NCI-H524 (cell line): ENCODE measurements around the gene TFG.

ENCODE experiments used
- DNase-seq, 2 experiments: peaks; one replicate each; lab custom pipeline; 2025; lab: John Stamatoyannopoulos, UW

TFG gene

DNA sequence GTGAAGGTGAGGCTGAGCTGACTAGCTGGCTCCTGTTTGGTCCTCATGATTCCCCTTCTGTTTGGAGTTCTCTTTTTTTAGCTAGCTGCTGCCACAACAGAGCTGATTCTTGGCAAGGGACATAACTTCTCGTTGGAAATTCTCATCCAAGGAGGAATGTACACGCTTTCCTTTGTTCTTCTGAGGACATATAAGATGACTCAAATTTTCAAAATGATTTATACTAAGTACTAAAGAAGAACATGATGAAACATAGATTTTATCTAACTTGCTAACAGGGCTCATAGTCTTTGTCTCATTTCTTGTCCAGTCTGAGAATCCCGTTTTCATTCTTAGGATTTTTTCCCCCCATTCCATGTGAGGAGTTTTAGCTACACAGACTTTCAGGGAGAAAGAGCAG is 2.9 kb upstream of the TFG start:
- DNase-seq, result no peak

DNA sequence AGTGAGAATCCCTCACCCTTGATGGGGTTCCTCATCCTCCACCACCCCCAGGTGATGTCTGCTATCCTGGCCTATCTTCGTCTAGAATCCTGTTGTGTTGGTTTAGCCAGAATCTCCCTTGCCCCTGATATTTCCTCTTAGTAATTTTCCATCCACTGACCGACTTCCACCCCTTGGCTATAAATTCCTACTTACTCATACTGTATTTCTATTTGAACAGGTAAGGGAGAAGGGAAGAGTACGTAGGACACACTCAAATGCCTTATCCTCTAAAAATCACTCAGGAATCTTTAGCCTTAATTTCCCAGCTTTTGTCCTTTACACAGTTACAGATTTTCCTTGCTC is 678 bp upstream of the TFG start:
- no peak for DNase-seq

DNA sequence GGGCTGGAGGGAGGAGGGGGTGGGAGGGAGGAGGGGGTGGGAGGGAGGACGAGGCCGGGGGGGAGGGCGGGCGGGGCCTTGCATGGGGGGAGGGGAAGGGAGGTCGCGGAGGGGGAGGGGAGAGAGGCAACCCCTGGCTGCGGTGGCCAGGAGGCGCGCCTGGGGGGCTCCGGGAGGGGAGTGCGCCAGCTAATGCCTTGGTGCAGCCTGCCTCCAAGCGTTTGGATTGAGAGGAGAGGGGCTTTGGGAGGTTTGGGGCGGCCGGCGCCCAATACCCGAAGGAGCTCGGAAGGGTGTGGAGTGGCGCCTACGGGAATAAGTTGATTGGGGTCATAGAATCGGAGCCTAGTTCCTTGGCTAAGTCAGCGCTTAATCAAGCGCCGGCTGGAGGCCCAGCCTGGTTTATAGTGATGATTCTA is 557 bp downstream of the TFG start:
- DNase-seq, result peak; percentile 56 to 77

DNA sequence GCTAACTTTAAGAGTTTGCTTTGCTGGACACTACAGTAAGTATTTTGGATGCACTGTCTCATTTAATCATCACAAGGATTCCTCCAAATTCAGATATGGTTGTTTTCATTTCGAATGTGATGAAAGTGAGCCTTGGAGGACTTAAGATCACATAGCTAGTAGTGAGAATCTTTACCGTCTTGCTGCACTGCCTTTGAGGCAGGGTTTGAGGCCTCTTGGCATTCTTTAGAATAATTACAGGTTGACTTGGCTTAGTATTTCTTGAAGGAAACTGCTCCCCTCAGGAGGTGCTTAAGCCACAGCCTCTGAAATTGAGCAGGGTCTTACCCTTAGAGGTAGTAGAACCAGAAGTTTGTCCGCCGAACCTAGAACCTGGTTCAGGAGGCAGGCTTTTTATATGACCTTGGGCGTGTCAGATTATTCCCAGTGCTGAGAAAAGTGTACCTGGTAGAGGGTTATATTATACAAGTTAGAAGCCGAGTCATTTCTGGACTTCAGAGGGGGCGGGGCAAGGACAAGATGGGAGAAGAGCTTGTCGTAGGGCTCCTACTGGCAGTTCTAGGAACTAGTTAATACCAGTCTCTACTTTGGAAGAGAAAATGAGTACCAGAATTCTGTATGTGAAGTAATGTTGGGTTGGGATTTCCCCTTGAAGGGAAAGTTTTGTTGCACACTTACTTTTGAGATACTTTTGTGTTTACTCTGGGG is 1.1 kb downstream of the TFG start:
- DNase-seq, result peak in 1 of 2 experiments; percentile 44

DNA sequence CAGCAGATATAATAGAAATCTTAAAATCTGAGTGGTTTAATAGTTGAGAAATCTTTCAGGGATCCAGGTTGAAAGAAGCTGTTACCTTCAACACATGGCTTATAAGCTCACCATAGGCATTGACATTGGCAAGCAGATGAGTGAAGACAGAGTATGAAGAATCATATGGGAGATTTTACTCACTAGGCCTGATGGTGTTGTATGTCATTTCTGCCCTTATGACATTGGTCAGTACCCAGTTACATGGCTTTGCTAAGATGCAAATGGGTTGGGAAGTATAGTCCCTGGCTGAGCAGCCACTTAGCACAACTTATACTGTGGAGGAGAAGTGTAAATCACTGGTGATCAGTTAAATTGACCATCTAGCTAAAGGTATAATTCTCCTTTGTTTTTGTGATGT is 5.9 kb downstream of the TFG start:
- DNase-seq, result no peak

DNA sequence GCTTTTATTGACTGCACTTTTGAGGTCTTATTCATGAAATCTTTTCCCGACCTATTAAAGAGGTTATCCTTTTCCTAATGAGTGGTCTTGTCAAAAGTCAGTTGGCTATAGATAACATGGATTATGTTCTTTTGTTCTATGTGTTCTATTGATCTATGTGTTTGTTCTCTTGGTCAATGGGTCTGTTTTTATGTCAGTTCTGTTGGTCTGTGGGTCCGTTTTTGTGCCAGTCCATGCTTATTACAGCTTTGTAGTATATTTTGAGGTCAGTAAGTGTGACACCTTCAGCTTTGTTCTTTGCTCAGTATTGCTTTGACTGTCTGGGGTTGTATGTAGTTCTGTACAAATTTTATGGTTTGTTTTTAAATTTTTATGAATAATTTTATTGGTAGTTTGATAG is 7.8 kb downstream of the TFG start:
- no peak for DNase-seq

DNA sequence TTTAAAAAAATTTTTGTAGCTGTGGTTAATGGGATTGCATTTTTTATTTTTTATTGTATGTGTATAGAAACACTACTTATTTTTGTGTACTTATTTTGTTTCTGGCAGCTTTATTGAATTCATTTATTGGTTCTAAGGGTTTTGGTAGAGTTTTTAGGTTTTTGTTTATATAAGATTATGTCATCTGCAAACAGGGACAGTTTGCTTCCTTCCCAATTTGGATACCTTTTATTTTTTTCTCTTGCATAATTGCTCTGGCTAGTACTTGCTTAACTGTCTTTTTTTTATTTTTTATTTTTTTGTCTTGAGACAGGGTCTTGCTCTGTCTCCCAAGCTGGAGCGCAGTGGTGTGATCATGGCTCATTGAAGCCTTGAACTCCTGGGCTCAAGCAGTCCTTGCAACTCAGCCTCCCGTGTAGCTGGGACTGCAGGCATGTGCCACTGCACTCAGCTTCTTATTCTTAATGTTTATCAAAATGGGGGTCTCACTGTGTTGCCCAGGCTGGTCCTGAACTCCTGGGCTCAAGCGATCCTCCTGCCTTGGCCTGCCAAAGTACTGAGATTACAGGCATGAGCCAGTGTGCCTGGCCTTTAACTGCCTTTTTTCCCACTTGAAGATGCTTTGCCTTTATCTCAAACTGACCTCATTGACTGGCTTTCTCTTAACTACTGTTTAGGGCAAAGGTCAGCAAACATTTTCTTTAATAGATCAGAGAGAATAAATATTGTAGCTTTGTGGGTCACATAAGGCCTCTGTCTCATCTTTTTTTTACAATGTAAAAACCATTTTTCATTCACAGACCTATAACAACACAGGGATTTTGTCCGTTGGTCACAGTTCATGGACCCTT is 8.6 kb downstream of the TFG start:
- no peak for DNase-seq

DNA sequence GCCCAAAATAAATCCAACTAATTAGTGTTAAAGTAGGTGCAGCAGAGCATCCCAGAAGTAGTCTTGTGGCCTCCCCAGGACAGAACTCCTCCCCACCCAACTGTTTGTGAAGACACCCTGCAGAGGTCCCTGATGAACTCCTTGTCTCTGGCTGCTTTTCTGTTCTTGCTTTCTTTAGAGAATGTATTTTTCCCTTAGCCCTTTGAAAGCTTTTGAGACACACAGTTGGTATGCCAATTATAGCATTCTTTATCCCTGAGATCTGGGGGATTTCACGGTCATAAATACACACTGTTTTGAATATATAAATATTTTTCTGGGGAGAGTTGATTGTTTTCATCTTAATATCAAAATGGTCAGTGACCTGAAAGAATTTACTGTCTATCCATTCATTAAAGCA is 9.8 kb downstream of the TFG start:
- no peak for DNase-seq

DNA sequence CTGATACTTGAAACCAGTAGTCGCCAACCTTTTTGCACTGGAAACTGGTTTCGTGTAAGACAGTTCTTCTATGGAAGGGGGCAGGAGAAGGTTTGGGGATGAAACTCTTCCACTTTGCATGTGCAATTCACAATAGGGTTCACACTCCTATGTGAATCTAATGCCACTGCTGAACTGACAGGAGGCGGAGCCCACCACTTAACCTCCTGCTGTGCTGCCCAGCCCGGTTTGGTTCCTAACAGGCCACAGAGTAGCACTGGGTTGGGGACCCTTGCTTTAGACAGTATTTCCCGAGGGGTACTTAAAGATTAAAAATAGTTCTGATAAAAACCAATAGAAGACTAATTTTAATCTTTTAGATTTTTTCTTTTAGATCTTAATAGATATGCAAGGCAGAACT is 11.1 kb downstream of the TFG start:
- peak in 1 of 2 experiments; percentile 12 for DNase-seq

DNA sequence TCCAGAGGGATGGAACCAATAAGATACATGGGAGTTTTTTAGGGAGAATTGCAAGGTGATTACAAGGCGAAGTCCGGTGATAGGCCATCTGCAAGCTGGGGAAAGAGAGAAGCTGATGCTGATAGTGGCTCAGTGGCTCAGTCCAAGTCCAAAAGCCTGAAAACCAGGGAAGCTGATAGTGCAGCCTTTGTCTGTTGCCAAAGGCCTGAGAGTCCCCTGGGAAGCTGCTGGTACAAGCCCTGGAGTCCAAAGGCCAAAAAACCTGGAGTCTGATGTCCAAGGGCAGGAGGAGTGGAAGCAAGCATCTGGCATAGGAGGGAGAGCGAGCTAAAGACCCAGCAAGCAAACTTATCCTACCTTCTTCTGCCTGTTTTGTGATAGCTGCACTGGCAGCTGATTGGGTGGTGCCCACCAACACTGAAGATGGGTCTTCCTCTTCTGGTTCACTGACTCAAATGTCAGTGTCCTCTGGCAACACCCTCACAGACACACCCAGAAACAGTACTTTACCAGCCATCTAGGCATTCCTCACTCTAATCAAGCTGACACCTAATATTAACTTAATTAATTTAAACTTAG is 16.7 kb downstream of the TFG start:
- DNase-seq, result no peak

DNA sequence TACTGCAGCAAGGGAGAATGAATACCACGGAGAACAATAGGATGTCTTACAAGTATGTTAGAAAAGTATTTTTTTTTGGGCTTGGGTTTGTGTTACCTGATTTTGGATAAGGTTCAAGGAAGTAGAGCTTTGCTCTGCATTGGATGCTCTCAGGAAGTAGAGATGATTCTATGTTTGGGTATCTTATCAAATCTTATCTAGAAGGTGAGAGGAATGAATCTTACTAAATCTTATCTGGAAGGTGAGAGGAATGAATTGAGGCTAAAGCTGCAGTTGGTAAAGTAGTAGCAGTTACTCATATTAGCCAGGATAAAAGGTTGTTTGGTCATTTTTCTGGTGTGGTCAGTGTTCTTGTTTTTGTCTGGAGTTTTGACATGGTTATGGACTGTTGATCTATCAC is 17.4 kb downstream of the TFG start:
- DNase-seq, result no peak

DNA sequence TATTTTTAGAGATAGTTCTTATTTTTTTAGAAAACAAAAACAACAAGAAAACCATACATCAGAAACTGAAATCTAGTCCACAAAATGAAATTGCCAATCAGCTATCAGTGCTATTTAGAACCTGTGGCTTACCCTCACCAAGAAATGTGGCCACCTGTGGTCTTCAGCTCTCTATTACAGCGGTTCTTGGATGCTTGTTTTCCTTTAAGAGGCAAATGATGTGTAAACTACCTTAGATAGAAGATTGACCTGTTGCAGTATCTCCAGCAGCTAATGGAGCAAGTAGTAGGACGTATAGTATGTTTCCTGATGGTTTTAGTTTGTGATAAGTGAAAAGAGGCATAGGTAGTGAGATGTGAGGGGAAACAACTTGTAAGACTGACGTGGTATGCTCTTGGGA is 21.2 kb downstream of the TFG start:
- DNase-seq, result no peak

DNA sequence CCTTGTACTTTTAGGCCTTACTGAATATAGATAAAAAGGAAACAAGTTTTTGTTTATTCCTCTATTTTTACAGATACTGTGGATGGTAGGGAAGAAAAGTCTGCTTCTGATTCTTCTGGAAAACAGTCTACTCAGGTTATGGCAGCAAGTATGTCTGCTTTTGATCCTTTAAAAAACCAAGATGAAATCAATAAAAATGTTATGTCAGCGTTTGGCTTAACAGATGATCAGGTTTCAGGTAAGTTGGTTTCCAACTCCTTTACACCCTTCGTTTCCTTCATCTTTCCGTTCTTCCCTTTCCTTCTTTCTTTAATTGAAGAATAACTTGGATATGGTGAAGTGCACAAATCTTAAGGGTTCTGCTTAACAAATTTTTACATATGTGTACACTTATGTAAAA is 23.1 kb downstream of the TFG start:
- no peak for DNase-seq

DNA sequence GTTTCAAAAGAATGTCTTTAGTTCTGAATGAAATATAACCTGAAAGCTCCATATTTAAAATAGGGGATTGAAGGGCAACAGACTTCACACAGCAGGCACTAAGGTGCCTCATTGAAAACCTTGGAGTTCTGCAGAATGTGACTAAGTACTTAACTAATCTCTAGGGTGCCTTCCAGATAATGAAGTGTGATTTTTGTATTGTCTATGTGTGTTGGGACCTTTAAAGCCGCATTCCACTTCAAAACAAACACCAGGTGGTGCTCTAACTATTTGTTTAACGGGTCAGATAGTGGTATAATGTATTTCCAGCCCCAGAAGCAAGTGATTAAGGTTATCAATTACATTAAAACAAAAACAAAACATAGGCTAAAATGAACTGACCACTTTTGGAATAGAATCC is 28.0 kb downstream of the TFG start:
- DNase-seq, result peak; percentile 16 to 80

DNA sequence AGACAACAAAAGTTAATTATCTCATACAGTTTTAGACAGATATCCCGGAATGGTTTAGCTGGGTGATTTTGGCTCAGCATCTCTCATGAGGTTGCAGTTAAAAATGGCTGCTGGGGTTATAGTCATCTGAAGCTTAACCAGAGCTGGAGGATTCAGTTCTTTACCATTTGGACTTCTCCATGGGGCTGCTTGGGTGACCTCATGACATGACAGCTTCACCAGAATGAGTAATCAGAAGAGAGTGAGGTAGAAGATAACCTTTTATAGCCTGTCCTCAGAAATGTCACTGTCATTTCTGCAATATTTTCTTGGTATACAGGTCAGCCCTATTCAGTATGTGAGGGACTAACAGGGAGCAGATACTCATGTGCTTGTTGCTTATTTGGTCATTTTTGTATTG is 30.9 kb downstream of the TFG start:
- DNase-seq, result no peak

DNA sequence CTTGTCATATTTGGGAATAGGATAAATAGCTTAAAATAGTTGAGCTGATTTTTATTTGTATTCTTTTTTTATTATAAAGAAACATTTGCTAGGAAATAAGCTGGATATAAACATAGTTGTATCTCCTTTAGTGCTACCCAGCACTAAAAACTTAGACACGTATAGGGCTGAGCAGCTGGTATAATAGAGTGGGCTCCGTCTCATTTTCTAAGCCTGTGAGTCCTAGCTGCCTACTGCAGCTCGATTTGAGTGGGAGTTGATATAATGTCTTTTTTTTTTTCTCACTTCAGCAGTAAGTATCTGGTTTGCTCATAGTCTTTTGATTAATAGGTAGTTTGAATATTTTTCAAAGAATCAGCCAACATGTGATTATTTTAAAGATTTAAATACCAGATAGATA is 34.2 kb downstream of the TFG start:
- no peak for DNase-seq

DNA sequence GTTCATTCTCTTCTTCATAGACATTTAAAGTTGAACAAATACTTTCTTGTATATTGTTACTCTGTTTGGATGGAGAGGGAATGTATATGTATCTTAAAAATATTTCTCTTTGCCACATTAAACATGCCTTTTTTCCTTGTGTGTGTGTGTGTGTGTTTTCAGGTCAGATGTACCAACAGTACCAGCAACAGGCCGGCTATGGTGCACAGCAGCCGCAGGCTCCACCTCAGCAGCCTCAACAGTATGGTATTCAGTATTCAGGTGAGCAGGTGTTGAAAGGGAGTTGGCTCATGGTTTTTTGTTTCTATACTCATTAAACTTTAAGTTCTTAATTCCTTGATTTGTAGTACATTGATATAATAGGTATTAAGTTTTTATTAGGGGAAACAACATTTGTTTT is 35.4 kb downstream of the TFG start:
- DNase-seq, result no peak

DNA sequence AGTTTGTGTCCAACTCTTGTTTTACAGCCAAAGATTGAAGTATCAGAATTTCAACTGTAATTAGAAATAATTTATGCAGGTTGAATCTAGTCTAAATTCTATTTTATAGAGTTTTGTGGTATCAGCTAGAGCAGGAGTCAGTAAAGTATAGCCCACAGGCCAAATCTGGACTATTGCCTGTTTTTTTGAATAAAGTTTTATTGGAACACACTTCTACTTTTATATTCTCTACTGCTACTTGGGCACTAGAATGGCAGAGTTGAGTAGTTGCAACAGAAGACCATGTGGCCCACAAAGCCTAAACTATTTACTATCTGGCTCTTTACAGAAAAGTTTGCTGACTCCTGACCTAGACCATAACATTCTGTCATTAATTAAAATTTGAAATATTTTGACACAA is 36.3 kb downstream of the TFG start:
- no peak for DNase-seq

DNA sequence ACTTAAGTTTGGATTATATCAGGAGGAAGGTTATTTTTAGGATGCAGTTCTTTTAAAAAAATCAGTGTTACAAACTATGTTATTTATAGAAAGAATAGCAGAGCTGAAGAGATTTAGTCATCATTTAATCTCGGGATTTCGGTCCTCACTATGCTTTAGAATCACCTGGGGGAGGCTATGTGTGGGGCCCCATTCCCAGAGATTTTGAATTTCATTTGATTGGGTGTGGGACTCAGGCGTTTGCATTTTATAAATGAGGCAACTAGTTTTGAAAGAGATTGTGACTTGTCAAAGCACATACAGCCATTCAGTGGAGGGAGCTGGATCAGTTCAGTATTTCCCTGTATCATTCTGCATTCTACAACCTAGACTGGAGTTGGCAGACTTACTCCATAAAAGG is 36.8 kb downstream of the TFG start:
- DNase-seq, result no peak

DNA sequence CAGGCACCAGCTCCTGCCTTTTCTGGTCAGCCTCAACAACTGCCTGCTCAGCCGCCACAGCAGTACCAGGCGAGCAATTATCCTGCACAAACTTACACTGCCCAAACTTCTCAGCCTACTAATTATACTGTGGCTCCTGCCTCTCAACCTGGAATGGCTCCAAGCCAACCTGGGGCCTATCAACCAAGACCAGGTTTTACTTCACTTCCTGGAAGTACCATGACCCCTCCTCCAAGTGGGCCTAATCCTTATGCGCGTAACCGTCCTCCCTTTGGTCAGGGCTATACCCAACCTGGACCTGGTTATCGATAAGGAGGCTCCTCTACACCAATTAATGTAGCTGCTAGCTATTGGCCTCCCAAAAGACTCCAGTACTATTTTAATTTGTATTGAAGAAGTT is 38.9 kb downstream of the TFG start:
- no peak for DNase-seq

DNA sequence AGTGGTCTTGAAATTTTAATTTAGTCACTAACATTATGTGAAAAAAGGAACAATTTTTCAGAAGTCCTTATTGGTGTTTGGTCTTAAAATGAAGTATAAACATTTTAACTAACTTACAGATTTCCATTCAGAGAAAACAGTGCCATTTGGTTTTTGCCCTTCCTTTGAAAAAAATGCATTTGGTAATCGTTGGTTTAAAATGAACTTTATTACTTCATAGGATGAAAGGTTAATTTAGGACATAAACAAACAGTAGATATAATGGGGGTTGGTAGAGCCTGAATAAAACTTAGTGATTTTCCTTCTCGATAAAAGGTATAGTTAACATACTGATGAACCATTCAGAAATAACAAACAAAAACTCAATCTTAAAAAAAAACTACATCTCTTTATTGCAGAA is 39.7 kb downstream of the TFG start:
- no peak for DNase-seq

DNA sequence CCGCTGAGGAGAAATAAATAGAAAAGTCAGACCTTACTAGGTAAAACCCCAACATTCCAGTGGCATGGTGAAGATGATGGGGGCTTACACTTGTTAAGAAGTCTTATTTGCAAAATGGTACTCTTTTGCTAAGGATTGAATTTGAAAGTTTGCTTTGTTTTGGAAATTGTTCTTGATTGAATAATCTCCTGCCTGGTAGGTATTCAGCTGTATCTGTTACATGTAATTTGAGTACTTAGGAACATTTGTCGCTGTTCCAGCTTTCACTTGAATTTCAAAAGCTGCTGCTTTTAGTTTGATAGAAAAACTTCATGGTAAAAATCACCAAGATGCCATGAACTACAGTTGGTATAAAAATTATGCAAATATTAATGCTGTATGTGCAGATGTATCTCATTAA is 44.6 kb downstream of the TFG start:
- DNase-seq, result peak; percentile 5 to 45

DNA sequence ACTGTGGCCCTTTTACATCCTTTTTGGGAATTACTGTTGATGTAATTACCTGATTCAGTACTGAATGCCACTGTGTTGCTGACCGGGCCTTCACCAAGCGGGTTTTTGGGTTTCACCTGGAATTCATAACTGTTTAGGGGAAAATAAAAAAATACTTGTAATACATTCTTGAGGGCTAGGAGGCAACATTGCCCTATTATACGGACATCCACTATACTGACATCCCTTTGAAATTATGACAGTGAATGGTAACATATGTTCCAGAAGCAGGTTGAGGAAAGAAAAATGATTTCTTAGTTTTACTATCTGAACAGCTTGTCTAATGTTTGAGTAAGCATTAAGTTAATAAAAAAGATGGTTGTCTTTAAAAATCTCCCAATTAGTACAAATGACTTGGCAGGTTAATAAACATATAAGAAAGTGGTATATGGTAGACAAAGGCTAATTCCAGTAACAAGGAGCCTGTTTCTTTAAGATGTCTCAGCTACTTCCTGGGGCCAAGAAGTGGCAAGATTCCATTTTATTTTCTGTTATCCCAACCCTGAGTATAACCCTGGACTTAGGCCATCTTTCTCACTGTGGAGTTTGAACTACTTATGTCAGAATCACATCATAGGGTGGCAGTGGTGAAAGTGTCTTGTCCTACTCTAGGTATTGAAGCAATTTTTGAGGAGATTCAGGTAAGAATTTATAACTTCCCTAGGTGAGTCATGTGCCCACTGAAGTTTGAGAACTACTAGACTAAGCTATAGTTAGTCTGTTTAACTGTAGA is 45.5 kb downstream of the TFG start:
- DNase-seq, result peak; percentile 26 to 50
